Stimulated activated naive CD4-positive, alpha-beta T cell treated with Interleukin-2 at 50 U/mL for 16 hours (primary cell): ENCODE measurements around the gene COL5A1.

Experiments used
- DNase-seq: peaks from one replicate; lab custom pipeline; 2025; lab: John Stamatoyannopoulos, UW

Gene COL5A1

GRCh38 chr9:134880484-134881312, 239.1 kb downstream of the COL5A1 start, which contains the start of gene FCN2:
FCN2 (plus strand) TSS chr9:134880810; CDS start chr9:134880822, 12 bp downstream.
- no peak for DNase-seq

GRCh38 chr9:134881313-134881670, 239.7 kb downstream of the COL5A1 start:
- no peak for DNase-seq

- DNase-seq = no peak
Measured at GRCh38 chr9:134882204-134882785, 240.7 kb downstream of the COL5A1 start.

- no peak for DNase-seq
Measured at GRCh38 chr9:134883040-134883782, 241.6 kb downstream of the COL5A1 start.

- no peak for DNase-seq
Measured at GRCh38 chr9:134884492-134884891, 242.9 kb downstream of the COL5A1 start.

GRCh38 chr9:134885001-134885678, 243.5 kb downstream of the COL5A1 start:
- no peak for DNase-seq

GRCh38 chr9:134885679-134886412, 244.2 kb downstream of the COL5A1 start:
- DNase-seq = no peak

GRCh38 chr9:134886413-134886913, 244.9 kb downstream of the COL5A1 start:
- no peak for DNase-seq

- no peak for DNase-seq
Measured at GRCh38 chr9:134887219-134887618, 245.6 kb downstream of the COL5A1 start.

- DNase-seq = no peak
Measured at GRCh38 chr9:134887686-134888602, 246.3 kb downstream of the COL5A1 start.

GRCh38 chr9:134888603-134889190, 247.1 kb downstream of the COL5A1 start:
- no peak for DNase-seq

- no peak for DNase-seq
Measured at GRCh38 chr9:134889386-134890154, 248.0 kb downstream of the COL5A1 start.

- DNase-seq = no peak
Measured at GRCh38 chr9:134890155-134890495, 248.5 kb downstream of the COL5A1 start.

- no peak for DNase-seq
Measured at GRCh38 chr9:134891053-134891452, 249.4 kb downstream of the COL5A1 start.

- DNase-seq = no peak
Measured at GRCh38 chr9:134891713-134892112, 250.1 kb downstream of the COL5A1 start.

GRCh38 chr9:134892221-134892620, 250.6 kb downstream of the COL5A1 start:
- DNase-seq = no peak

GRCh38 chr9:134892820-134893420, 251.3 kb downstream of the COL5A1 start:
- no peak for DNase-seq
